Endothelial cell (in vitro differentiated cells): ENCODE data around the gene CKAP2. TPM values are rescaled to one million over a fixed set of nuclear protein-coding genes. Genes with fewer than 3 reads are reported as not detected.
A peak's percentile ranks its signal among the peaks of the same experiment; 100 is the strongest.

Source experiments
- DNase-seq: peaks from one replicate; pipeline ENCODE4 v3.0.0; 2021; ENCODE audit warnings: low spot score
- H3K27ac Mint-ChIP-seq: one replicate; pipeline ENCODE4 v1.8.0; 2021; ENCODE audit warnings: mixed read lengths, inconsistent platforms; ENCODE audit not compliant: unreplicated experiment
- H3K27me3 Mint-ChIP-seq: one replicate; pipeline ENCODE4 v1.8.0; 2021; ENCODE audit warnings: mild to moderate bottlenecking, moderate library complexity, mixed read lengths, inconsistent platforms; ENCODE audit not compliant: unreplicated experiment
- H3K36me3 Mint-ChIP-seq: one replicate; pipeline ENCODE4 v1.8.0; 2021; ENCODE audit warnings: mild to moderate bottlenecking, low read depth, mixed read lengths, inconsistent platforms; ENCODE audit not compliant: unreplicated experiment
- H3K4me1 Mint-ChIP-seq: one replicate; pipeline ENCODE4 v1.8.0; 2021; ENCODE audit warnings: mild to moderate bottlenecking, mixed read lengths, inconsistent platforms; ENCODE audit not compliant: unreplicated experiment
- H3K4me3 Mint-ChIP-seq: one replicate; pipeline ENCODE4 v1.8.0; 2021; ENCODE audit warnings: mild to moderate bottlenecking, mixed read lengths, inconsistent platforms; ENCODE audit not compliant: unreplicated experiment
- H3K9me3 Mint-ChIP-seq: one replicate; pipeline ENCODE4 v1.8.0; 2021; ENCODE audit warnings: mixed read lengths, inconsistent platforms; ENCODE audit not compliant: unreplicated experiment
- CTCF ChIP-seq: fragments of 200-600 bp; sonication (generic); IDR thresholded peaks from one replicate; pipeline ENCODE4 v1.5.0; 2021; ENCODE audit warnings: antibody characterized with exemption; ENCODE audit not compliant: unreplicated experiment
- total RNA-seq: library from RNA; stranded (reverse); fragmentation: NEBNext Ultra II Directional; extraction: Animal tissue kit (Norgen Biotek cat#: 25700); gene quantifications from one replicate; pipeline ENCODE4 v1.2.1, GENCODE V29; 2021; ENCODE audit not compliant: unreplicated experiment

The CKAP2 gene
- total RNA-seq, 1 donor from 2014 or later = 58.1 TPM

GRCh38 chr13:52421216-52421615, 34.1 kb upstream of the CKAP2 start:
- H3K9me3 Mint-ChIP-seq = peaks cover 3% of the 10 kb centered on the region
- peak overlapping the region; percentile 31 for H3K4me3 Mint-ChIP-seq
- H3K27me3 Mint-ChIP-seq = peaks cover 4% of the 10 kb centered on the region
- H3K4me1 Mint-ChIP-seq = peaks cover 47% of the 10 kb centered on the region
- no peak for DNase-seq
- peak overlapping the region; percentile 24 for H3K27ac Mint-ChIP-seq
- no peak for TF ChIP-seq CTCF
- H3K36me3 Mint-ChIP-seq = peaks cover 47% of the 10 kb centered on the region

- no peak for DNase-seq
- no peaks in the 10 kb centered on the region for H3K9me3 Mint-ChIP-seq
- H3K4me3 Mint-ChIP-seq = peak overlapping the region; percentile 34
- H3K36me3 Mint-ChIP-seq = peaks cover 37% of the 10 kb centered on the region
- TF ChIP-seq CTCF = no peak
- peaks cover 52% of the 10 kb centered on the region for H3K4me1 Mint-ChIP-seq
- H3K27ac Mint-ChIP-seq = peak overlapping the region; percentile 98
- peaks cover 5% of the 10 kb centered on the region for H3K27me3 Mint-ChIP-seq
These were observed 27.0 kb upstream of the CKAP2 start for GRCh38 chr13:52428295-52428694.

GRCh38 chr13:52432456-52432855, 22.8 kb upstream of the CKAP2 start:
- peaks cover 24% of the 10 kb centered on the region for H3K36me3 Mint-ChIP-seq

GRCh38 chr13:52446265-52446664, 9.0 kb upstream of the CKAP2 start:
- no peak overlapping the region for H3K4me3 Mint-ChIP-seq
- no peak for TF ChIP-seq CTCF
- no peaks in the 10 kb centered on the region for H3K9me3 Mint-ChIP-seq
- no peak for DNase-seq
- H3K27ac Mint-ChIP-seq = no peak overlapping the region
- peaks cover 3% of the 10 kb centered on the region for H3K27me3 Mint-ChIP-seq
- peaks cover 9% of the 10 kb centered on the region for H3K36me3 Mint-ChIP-seq
- H3K4me1 Mint-ChIP-seq = peaks cover 26% of the 10 kb centered on the region

More at GRCh38 chr13:52432456-52432855, 22.8 kb upstream of the CKAP2 start:
- no peaks in the 10 kb centered on the region for H3K9me3 Mint-ChIP-seq
- no peak for TF ChIP-seq CTCF
- peaks cover 72% of the 10 kb centered on the region for H3K4me1 Mint-ChIP-seq
- peak overlapping the region; percentile 14 for H3K4me3 Mint-ChIP-seq
- peaks cover 3% of the 10 kb centered on the region for H3K27me3 Mint-ChIP-seq
- no peak for DNase-seq
- H3K27ac Mint-ChIP-seq = peak overlapping the region; percentile 91

- peaks cover 8% of the 10 kb centered on the region for H3K36me3 Mint-ChIP-seq
- DNase-seq = no peak
- peaks cover 30% of the 10 kb centered on the region for H3K4me1 Mint-ChIP-seq
- H3K27ac Mint-ChIP-seq = no peak overlapping the region
- H3K9me3 Mint-ChIP-seq = no peaks in the 10 kb centered on the region
- H3K4me3 Mint-ChIP-seq = no peak overlapping the region
- no peak for TF ChIP-seq CTCF
- H3K27me3 Mint-ChIP-seq = peaks cover 6% of the 10 kb centered on the region
These were observed 7.9 kb upstream of the CKAP2 start for GRCh38 chr13:52447354-52447753.
